Measurements from ENCODE around the gene MAML3. TPM values are rescaled to one million over a fixed set of nuclear protein-coding genes. Genes with fewer than 3 reads are reported as not detected.

MAML3 gene
- total RNA-seq, result 4.4 TPM

DNA sequence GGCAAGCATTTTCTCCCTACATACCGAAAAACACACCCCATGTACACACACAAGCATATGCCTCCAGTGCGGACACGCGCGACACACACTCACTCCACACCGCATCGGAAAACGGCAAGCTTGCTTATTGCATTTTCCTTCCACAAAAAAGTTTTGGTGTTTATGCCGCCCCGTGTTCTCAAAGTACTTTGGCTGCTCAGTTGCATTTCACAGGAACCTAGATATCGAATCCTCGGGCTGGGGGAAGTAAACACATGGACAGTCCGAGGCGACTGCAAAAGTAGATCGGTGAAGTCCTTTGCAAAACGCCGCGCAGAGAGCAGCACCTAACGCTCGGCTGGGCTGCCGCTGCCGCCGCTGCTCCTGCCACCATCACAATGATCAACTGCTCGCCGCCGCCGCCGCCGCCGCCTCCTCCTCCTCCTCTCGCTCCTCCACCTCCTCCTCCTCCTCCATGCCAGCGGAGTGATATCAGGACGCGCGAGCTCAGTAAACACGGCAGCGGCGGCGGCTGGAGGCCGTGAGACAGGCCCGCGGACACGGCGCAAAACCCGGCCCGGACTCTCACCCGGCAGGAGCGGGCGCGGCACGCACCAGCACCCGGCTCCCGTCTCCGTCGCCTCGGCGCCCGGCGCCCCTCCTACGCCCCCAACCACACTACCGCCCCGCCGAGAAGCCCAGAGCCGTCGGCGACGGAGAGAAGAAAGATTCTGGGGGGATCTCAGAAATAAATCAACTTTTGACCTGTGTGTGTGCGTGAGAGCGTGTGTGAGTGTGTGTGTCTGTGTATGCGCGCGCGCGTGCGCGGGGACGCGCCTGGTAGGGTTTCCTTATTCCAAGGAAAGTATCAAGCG is at the start of gene MAML3:
MAML3 (minus strand) TSS at position 467 of the 854 bp plus-strand sequence. CDS start 857 bp downstream, outside the sequence.
- peak; percentile 87 for DNase-seq

DNA sequence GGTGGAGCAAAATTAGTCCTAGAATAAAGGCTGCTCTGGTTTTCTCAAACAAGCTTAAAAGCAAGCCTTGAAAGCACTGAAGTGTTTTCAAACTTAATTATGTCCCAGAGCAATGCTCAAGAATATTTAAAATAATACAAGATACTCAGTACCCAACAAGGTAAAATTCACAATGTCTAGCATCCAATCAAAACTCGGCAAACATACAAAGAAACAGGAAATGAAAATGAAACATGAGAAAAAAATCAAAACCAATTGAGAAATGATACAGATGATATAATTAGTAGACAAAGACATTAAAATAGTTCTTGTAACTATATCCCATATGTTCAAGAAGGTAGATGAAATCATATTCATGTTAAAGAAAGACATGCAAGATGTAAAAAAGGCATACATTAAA is 45.0 kb upstream of the MAML3 start:
- no peak for DNase-seq

DNA sequence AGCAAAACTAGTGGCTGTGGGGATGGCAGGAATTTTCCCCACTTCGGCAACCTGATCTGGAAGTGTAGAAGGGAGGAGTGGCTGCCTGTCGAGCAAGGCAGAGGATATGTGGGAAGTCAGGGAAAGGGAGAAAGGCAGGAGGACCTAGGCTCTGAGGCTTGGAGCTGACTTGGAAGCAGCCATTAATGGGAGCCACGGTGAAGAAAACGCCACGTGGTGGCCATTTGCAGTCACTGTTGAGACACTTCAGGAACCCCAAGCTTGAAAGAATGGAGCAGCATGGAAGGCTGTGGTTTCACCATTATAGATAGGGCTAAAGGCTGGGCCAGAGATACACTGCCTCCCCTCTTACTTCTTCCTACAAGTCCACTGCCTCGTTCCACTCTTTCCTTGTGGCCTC is 41.8 kb upstream of the MAML3 start:
- no peak for DNase-seq

DNA sequence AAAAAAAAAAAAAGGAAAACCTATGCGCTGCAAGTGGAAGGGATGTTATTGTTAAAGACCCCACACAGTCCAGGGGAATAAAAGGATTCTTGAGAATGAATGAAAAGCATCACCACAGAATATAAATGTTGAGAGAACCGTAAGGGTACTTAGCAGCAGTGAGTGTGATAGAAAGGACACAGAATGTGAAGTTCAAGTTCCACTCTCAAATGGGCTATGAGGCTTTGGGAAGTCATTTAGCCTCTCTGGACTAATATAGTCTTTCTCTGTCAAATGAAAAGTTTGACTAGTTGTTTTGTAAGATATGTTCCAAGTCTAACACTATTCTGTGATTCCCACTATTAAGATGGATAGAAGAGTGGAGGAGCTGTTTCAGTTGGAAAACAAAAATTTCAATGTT is 35.8 kb upstream of the MAML3 start:
- DNase-seq, result no peak

DNA sequence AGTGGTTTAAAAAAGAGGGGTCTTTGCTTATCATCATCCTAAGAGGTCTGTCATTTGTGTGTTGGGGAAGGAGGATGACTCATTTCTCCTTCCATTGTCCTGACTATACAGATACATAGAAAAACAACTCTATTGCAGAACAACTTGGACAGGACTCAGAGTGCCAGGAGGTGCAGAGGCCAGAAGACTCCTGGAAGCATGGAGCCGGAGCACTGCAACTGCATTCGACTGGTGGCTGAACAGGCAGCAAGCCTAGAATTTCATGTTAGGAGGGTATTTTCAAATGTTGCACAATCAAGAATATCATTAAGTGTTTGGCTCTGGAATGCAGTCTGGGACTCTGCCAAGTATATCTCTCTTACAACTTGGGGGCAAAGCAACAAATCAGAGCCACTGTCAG is 35.0 kb upstream of the MAML3 start:
- DNase-seq, result no peak

DNA sequence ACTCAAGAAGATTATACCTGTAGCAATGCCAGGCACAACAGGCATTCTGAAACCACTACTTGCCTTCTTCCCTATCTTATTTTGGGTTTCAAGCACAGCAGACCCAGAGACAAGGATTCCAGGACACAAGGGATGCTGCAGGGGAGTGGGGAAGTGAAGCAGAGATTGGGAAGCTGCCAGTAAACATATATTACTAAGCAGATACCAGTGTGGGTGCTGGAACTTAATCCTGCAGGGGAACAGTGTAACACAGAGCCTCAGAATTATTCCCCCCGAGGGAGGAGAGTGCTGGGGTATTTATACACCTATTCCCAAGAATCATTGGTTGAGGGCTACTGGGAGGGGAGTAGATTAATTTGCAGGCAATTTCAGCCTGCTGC is 33.3 kb upstream of the MAML3 start:
- no peak for DNase-seq

DNA sequence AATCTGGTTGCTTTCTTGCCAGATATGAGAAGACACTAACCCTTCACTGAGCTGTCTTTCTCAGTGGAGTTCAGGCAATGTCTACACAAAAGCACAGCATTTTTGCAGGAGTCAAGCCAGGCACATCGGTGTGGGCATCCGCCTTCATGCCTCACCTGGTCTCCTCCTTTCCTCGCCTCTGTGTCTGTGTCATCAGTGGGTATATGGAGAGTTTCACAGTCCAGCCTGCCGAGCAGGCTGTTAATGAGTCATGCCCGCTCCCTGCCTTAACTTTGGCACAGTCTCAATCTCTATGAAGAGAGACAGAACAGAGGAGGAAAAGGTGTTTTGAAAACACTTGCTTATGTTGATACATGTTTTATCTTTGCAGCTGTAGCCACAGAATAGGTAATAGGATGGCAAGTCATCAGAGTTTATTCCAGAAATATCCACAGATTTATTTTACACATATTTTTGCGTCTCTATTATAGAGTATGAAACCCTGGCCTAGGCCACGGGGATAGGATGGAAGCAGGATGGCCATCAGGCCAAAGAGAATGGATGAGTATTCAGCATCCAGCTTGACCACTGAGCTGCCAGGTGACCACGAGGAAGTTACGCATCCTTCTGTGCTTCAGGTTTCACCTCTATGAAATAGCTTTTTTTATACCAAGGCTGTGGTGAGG is 32.8 kb upstream of the MAML3 start:
- DNase-seq, result peak; percentile 6

DNA sequence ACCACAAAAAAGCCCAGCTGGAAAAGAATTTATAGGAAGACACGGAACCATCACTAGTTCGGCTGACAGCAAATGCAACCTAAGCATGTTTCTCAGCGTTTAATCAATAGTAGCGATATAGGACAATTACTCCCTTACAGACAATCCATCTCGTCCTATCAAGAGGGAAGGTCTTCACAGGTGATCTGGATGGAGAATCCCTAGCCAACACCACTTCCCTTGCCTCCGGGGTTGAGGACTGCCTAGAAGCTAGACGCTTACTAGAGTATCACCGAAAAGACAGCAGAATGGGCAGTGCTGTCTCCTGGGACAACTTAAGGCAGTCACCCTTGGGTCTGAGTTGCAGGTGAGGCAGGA is 32.1 kb upstream of the MAML3 start:
- no peak for DNase-seq

DNA sequence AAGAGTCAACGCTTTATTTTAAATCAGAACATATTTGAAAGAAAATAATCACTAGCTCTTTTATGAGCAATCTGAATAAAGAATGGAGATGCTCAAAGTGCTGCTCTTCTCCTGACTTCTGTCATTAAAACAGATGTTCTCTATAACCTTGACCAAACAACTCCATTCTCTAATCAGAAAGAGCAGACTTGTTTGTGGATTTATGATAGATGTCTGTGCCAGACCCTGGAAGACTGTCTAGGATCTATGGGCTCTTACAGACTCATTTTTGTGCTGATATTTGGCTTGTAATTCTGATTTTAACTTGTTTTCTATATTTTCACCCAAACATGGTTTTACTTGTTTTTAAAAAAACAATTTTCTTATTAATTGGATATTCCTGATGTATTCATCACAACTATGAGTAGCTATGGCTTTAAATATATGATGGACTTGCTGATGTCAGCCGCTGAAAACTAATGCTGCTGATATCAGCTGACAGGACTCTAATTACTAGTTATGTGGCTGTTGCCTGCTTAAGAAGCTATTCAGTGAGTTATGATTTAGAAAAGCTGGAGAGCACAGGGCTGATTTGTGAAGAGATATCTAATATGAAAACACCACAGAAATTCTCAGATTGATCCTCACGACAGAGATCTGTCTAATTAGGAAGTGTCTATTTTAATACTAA is 31.6 kb upstream of the MAML3 start:
- DNase-seq, result no peak

DNA sequence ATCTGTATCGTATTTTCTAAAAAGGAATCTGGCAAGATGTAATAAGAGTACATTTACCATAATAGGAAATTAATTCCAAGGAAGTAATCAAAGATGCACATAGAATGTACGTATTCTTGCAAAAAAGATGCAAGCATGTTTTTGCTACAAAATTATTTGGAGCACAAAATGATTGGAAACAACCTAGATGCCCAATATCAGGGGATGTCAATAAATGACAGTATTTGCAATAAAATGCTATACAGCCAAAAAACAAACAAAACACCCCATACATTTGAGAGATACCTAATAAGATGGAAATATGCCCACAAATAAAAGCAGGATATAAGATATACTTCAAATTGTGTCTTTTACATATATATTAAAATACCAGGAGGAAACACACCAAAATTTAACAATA is 29.3 kb upstream of the MAML3 start:
- no peak for DNase-seq

DNA sequence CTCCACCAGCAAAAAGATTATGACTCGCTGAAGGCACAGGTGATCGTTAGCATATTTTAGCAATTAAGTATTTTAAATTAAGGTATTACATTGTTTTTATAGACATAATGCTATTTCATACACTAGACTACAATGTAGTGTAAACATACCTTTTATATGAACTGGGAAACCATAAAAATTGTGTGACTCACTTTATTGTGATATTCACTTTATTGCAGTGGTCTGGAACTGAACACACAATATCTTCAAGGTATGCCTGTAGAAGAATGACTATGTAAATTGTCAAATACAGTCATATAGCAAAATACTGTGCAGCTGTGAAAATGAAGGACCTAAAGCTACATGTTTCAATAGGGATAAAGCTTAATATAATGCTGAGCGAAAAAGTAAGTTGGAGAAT is 26.6 kb upstream of the MAML3 start:
- DNase-seq, result no peak

DNA sequence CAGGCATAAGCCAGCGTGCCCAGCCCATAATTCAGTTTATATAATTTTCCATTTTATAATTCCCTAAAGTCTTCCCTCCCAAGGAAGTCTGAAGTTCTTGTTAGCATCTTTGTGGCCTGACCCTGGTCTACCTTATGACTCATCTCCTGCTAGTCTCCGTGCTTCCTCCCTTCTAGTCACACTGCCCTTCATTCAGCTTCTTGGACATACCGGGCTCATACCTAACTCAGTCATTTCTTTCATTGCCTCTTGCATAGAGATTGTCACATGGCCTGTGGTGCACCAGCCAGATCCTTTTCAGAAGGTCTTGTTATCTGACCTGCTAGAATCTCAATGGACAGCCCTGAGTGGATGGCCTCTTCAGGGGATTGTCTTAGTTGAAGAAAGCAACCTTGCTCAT is 22.8 kb upstream of the MAML3 start:
- DNase-seq, result no peak

DNA sequence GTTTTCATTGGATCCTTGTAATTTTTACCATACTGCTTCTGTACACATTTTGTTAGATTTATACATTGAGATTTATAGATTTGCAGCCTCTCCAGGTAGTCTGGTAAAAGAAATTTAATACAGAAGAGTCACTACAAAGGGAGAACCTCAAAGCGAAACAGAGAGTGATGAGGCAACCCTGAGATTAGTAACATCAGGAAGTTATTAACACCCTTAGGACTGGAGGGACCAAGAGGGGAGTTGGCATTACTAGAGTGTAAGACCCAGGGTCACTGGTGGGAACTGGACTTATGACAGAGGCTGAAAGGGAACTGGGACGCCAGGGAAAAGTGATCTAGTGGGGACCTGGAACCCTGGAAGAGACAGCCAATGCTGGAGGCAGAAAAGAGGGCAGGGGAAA is 20.6 kb upstream of the MAML3 start:
- no peak for DNase-seq

DNA sequence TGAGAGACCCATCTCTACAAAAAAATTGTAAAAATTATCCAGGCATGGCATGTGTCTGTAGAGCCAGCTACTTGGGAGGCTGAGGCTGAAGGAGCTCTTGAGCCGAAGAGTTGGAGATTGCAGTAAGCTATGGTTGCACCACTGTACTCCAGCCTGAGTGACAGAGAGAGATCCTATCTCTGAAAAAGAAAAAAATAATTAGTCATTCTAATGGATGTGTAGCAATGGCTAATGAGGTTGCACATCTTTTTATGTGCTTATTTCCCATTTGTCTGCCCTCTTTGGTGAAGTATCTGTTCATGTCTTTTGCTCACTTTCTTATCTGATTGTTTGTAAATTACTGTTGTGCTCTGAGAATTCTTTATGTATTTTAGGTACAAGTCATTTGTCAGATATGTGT is 19.0 kb upstream of the MAML3 start:
- no peak for DNase-seq

DNA sequence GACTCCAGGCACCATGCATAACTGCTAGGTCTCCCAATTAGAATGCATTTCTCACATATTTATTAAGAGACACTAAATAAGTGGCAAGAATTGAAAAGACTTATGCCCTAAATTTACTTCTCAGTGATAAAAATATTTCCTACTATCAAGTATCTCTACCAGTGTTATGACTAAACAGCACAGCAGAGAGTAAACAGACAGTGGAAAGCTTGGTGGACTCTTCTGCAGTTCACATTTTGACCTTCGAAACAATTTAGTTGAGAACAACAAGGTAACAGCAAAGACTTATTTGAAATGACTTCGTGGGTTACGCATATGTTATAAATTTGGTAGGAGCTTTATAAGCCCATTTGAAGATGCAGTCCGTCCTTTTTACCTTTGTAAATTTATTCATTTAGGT is 16.3 kb upstream of the MAML3 start:
- DNase-seq, result no peak

DNA sequence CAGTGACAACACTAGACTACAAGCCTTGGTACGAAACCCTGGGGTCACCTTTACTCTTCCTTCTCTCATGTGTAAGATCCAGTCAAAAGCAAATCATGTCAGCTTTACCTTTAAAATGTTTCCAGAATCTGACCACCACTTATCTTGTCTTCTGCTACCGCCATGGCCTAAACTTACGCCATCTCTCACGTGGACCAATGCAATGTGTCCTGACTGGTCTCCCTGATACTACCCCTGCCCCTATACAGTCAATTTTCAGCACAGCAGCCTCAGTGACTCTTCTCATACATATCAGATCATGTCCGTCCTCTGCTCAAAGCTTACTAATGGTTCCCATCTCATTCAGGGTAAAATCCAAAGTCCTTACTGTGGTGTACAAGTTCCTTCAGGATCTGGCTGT is 15.0 kb upstream of the MAML3 start:
- no peak for DNase-seq

DNA sequence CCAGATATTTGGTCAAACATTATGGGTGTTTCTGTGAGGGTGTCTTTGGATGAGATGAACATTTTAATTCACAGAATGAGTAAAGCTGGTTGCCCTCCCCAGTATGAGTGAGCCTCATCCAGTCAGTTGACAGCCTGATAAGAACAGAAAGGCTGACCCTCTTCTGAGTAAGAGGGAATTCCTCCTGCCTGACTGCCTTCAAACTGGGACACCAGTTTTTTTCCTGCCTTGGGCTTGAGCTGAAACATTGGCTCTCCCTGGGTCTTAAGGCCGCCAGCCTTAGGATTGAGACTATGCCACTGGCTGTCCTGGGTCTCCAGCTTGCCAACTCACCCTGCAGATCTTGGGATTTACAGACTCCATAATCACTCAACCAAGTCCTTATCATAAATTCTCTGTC is 14.5 kb upstream of the MAML3 start:
- DNase-seq, result no peak

DNA sequence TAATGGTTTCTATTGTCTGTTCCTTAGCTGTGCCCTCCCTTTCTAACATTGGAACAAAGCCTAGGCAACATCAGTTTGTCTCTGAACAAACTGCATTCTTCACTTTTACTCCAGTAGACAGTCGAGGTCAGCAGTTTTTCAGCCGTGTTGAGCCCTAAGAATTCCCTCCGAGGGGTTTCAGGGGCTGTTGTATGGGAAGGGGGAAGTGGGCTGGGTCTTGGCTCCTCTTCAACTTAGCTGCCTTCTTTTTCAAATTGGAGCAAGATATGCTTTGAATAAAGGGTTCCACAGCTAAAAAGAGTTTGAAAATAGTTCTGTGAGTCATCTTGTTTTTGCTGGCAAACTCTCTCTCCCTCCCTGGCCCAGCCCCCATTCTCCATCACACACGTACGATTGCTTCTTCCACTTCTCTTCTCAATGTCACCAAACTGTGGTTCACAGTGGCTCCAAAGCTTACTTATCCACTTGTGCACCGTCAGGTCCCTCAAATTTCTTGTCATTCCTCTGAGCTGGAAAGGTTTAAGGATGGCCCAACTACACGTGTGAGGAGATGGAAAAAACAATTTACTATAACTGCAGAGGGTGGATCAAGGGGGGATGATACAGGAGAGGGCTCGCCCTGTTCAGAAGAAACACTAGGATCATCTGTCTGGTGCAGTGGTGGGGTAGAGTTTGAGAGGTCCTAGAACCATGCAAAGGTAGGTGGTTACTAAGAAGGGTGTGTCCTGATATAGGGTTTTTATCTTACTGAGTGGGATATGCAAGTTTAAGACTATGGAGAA is 9.2 kb upstream of the MAML3 start:
- no peak for DNase-seq

DNA sequence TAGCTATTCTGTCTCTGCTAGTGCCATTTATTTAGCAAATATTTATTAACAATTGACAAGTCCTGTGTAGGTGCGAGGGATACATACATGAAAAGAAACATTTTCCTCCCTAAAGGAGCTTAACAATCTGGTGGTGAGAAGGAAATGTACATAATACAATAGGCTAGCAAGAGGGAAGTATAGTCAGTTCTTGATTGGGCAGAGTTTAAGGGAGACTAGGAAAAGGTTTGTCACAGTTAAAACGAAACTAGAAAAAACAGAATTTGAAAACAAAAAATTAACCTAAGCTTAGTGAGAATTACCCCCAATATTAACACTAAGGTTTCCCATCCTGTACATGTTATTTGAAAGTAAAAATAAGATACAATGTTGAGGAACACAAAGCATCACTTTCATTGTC is 8.6 kb upstream of the MAML3 start:
- DNase-seq, result no peak

DNA sequence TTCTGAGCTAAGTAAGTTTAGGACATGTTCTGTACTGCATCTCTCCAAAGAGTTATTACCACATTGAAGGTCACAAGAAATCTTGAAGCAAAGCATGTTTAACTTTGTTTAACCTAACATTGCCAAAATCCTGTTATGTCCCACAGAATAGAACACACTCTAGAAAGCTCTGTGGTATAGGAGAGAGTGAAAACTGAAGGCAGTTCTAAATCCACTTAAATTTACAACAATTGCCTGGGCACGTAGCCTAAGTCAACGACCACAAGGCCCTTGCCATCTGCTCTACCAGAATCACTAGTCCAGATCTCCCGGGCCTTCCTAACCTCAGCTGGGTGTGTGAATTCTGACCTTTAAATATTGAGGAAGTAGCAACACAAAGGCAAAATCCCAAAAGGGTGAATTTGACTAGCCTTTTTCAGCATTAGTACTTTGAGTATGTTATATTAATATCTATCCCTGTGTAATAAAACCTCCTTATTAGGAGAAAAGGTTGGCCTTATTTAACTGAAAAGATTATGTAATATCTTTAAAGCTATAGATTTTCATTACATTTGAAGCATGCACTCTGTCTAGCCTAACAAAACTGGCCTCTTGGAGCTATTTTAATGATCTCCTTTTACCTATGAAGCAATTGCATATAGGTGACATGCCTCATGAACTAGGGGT is 4.5 kb upstream of the MAML3 start:
- DNase-seq, result no peak

DNA sequence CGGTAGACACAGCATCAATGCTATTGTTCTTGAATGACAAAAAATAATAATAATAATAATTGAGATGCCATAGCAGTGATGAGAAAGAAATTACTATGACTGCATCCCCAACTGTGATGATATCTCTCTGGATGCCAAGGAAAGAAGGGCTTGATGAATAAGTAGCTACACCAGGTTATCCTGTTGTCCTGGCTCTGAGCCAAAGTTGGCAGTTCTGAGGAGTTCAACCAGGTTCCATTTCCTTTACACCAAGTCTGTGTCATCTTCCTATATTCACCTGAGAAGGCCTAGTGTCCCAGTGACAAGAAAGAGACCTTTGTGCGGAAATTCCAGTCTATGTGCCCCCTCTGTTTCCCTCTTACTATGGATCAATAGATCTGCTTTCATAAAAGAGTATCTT is 3.4 kb upstream of the MAML3 start:
- DNase-seq, result no peak

DNA sequence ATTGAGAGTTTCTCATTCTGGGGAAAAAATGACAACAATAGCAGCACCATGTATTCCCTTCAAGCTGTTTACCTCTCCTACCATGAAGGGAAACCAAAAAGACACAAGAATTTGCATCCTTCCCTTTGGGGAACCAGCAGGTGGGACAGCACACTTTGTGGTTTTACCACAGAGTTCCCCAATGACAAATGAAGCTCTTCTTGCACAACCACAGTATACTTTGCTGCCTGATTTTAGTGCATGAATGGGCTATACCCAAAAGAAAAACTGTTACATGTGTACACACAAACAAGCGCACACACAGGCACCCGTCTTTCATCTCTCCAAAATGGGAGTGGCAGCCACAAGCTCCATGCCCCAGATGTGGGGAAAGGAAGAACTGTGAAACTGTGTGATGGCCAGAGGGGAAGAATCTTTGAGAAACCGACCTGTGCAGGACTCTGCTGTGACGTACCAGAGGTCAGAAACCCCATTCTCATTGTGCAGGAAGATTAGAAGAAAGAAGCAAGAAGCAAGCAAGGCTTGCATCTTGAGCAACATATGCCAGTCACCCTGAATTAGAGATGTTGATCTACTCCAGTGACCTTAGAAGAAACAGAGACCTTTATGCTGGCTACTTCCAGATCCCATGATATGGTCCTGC is 2.7 kb upstream of the MAML3 start:
- no peak for DNase-seq

Data from occipital lobe (tissue), 2 donors.